Upper lobe of left lung (tissue), 6 donors: ENCODE measurements around the gene RNF215. TPM values are rescaled to one million over a fixed set of nuclear protein-coding genes. Genes with fewer than 3 reads are reported as not detected.

Experiments used
- ATAC-seq, 2 donors: fragments of 200-7000 bp; cut with Tn5 transposase; one replicate each; pipeline ENCODE4 v1.9.1; 2022; ENCODE audit warnings: mild to moderate bottlenecking in 2 of 2, moderate library complexity in 2 of 2; ENCODE audit not compliant: low FRiP score in 2 of 2
- DNase-seq, 2 donors: peaks; one replicate each; pipeline ENCODE4 v3.0.0-alpha.2; 2019 to 2020
- H3K27ac ChIP-seq, 4 donors: fragments of 200-600 bp; sonication (generic); one replicate each; pipeline ENCODE4 v1.5.1; 2016 to 2019
- H3K27me3 ChIP-seq, 4 donors: fragments of 200-600 bp; sonication (generic); one replicate each; pipeline ENCODE4 v1.5.1; 2017 to 2019
- H3K36me3 ChIP-seq, 4 donors: fragments of 200-600 bp; sonication (generic); one replicate each; pipeline ENCODE4 v1.5.1; 2016 to 2019
- H3K4me1 ChIP-seq, 4 donors: fragments of 200-600 bp; sonication (generic); one replicate each; pipeline ENCODE4 v1.5.1; 2018 to 2019
- H3K4me3 ChIP-seq, 4 donors: fragments of 200-600 bp; sonication (generic); one replicate each; pipeline ENCODE4 v1.5.1; 2017 to 2019; ENCODE audit warnings: mild to moderate bottlenecking in 2 of 4, moderate library complexity in 1 of 4
- H3K9me3 ChIP-seq, 4 donors: fragments of 200-600 bp; sonication (generic); one replicate each; pipeline ENCODE4 v1.5.1; 2018 to 2019
- EP300 ChIP-seq, 4 donors: sonication (generic); formaldehyde crosslinking; IDR thresholded peaks; one replicate each; pipeline ENCODE4 v1.5.1; 2017; ENCODE audit warnings: antibody characterized with exemption in 4 of 4, control low read depth in 2 of 4
- POLR2A ChIP-seq, 4 donors: fragments of 450-650 bp; IDR thresholded peaks; one replicate each; pipeline ENCODE4 v1.5.1; 2016 to 2017; ENCODE audit warnings: antibody characterized with exemption in 4 of 4, mild to moderate bottlenecking in 2 of 4
- POLR2AphosphoS5 ChIP-seq, 2 donors: sonication (generic); formaldehyde crosslinking; IDR thresholded peaks; one replicate each; pipeline ENCODE4 v1.5.1; 2017; ENCODE audit warnings: antibody characterized with exemption in 2 of 2
- WGBS, 2 donors: methylation state at CpG; one replicate each; pipeline ENCODE4 v1.1.5; 2017 to 2018; 5-methylcytosine and 5-hydroxymethylcytosine counted together
- total RNA-seq, 6 donors: library from RNA; depleted of rRNA in 4 of 6; stranded (reverse); fragments of >200 nt in 4 of 6; gene quantifications; one replicate each; pipeline versions ENCODE4 v1.1.0 to v1.2.1, GENCODE V29; 2016 to 2021
- TF ChIP-seq, protein P1 (sequence below), 6 experiments: fragments of 450-650 bp in 4 of 6; fragments of 200-600 bp in 2 of 6; sonication (generic) in 2 of 6; IDR thresholded peaks; one replicate each; pipeline ENCODE4 v1.5.1; 2016 to 2019; ENCODE audit warnings: antibody characterized with exemption in 6 of 6
- donor health status: DM: no; HTN: no; CAD: no; lungs with moderate emphysema.
- donor health status: DM: no; HTN: yes; CAD: no; lungs with severe emphysema.

The RNF215 gene
- total RNA-seq, 6 donors from 2014 or later: 9.3 to 30.3 (median 16.5) TPM

DNA sequence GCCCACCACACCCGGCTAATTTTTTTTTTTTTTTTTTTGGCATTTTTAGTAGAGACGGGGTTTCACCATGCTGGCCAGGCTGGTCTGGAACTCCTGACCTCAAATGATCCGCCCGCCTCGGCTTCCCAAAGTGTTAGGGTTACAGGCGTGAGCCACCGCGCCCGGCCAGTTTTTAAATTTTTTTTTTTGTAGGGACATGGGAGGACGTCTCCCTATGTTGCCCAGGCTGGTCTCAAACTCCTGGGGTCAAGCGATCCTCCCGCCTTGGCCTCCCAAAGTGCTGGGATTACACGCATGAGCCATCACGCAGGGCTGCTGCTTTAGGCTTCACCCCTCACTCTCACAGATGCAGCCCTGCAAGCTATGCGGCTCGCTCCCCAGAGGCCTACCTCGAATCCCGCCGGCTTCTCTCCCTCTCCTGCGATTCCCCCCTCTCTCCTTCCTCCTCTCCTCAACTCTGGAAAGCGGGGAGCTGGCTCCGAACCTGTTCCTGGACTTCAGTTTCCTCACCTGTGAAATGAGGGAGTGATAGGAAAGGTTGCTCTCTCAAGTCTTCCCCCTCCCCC, 29.5 kb downstream of the RNF215 start:
- ATAC-seq: no peak
- 68 to 71% methylated on average over 22 of the region's 22 CpGs for WGBS, 2 donors
- peak in 1 of 2 donors; percentile 8 for DNase-seq
- no peaks in the 10 kb centered on the region for H3K9me3 ChIP-seq
- peaks cover 30 to 41% (median 35%) of the 10 kb centered on the region in 4 donors for H3K4me1 ChIP-seq
- TF ChIP-seq POLR2AphosphoS5 (IDR thresholded peaks at IDR 0.05): no peak
- TF ChIP-seq POLR2A (IDR thresholded peaks at IDR 0.05): no peak
- TF ChIP-seq, protein P1, sequence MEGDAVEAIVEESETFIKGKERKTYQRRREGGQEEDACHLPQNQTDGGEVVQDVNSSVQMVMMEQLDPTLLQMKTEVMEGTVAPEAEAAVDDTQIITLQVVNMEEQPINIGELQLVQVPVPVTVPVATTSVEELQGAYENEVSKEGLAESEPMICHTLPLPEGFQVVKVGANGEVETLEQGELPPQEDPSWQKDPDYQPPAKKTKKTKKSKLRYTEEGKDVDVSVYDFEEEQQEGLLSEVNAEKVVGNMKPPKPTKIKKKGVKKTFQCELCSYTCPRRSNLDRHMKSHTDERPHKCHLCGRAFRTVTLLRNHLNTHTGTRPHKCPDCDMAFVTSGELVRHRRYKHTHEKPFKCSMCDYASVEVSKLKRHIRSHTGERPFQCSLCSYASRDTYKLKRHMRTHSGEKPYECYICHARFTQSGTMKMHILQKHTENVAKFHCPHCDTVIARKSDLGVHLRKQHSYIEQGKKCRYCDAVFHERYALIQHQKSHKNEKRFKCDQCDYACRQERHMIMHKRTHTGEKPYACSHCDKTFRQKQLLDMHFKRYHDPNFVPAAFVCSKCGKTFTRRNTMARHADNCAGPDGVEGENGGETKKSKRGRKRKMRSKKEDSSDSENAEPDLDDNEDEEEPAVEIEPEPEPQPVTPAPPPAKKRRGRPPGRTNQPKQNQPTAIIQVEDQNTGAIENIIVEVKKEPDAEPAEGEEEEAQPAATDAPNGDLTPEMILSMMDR (IDR thresholded peaks at IDR 0.05): no peak
- no peak for TF ChIP-seq EP300 (IDR thresholded peaks at IDR 0.05)
- H3K27ac ChIP-seq: no peak overlapping the region
- peaks cover 0 to 7% (median 3%) of the 10 kb centered on the region in 4 donors for H3K36me3 ChIP-seq
- H3K4me3 ChIP-seq: peak overlapping the region in 3 of 4 donors; percentile 73 to 83 (median 80)
- H3K27me3 ChIP-seq: no peaks in the 10 kb centered on the region

DNA sequence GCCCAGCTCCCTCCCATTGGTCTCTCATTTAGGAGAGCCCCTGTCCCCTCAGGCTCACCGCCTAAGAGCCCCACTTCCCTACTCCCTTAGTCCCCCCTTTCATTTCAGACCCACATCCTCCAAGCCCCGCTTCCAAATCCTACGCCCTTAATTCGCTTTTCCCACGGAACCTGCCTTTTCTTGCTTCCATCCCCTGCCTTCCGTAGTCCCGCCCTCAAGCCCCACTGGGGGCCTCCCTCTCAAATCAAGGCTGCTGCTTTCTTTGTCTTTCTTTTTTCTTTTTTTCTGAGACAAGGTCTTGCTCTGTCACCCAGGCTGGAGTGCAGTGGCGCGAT, 30.0 kb downstream of the RNF215 start:
- Histone ChIP-seq H3K4me1 (peaks cover 30 to 44% (median 35%) of the 10 kb centered on the region in 4 donors), H3K4me3 (peak overlapping the region; percentile 35 to 83 (median 76)), H3K27me3 (no peaks in the 10 kb centered on the region), H3K36me3 (peaks cover 4 to 12% (median 9%) of the 10 kb centered on the region in 4 donors), H3K27ac (peak overlapping the region; percentile 95 to 99 (median 98)), H3K9me3 (no peaks in the 10 kb centered on the region)
- DNase-seq (no peak), ATAC-seq (peak in 1 of 2 donors; percentile 28)
- no peak for TF ChIP-seq POLR2AphosphoS5 (IDR thresholded peaks at IDR 0.05)
- no peak for TF ChIP-seq POLR2A (IDR thresholded peaks at IDR 0.05)
- no peak for TF ChIP-seq EP300 (IDR thresholded peaks at IDR 0.05)
- TF ChIP-seq, protein P1 (IDR thresholded peaks at IDR 0.05): no peak
- WGBS, 2 donors: 2 to 4% methylated on average over 9 of the region's 9 CpGs

DNA sequence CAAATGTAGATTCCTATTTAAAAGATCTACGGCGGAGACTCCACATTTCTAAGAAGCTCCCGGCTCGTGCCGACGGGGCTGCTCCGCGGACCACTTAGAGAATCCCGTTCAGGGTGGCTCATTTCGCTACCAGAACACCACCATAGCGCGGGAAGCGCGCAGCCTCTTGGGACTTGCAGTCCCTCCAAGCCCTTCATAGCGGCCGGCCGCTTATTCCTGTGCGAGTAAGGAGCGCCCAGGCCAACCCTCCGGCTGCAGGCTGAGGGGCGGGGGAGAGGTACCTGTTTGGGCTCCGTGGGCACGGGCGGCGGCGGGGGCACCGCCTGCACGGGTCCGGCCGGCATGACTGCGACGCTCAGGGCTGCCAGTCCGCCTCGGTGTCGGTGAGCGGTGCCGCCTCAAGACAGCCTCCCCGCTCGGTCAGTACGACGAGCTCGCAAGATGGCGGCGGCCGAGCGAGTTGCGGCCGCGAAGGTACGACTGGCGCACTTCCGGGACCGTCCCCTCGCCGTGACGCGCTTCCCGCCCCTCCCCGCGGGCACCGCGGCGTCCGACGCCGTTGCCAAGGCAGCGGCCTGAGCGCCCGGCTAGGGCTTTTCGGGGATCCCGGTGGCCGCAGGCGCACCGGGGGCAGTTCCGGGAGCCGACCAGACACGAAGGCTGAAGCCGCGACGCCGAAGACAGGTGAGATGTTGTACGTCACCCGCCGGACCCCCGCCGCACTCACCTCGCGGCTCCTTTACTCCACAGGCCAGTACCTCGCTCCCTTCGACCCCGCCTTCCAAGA, 30.6 kb downstream of the RNF215 start, which contains the start of the genes CCDC157 and SF3A1:
TSS of gene CCDC157 (plus strand) at position 559 of the 787 bp plus-strand sequence. CDS start 8,994 bp downstream, outside the sequence.
TSS of gene SF3A1 (minus strand) at position 446 of the 787 bp plus-strand sequence. CDS start at position 344, 102 bp downstream.
- 0 to 1% methylated on average over 43 to 44 of the region's 91 CpGs for WGBS, 2 donors
- TF ChIP-seq POLR2AphosphoS5 (IDR thresholded peaks at IDR 0.05) (peak; percentile 97 to 99), POLR2A (IDR thresholded peaks at IDR 0.05) (peak; percentile 73 to 97 (median 92)), EP300 (IDR thresholded peaks at IDR 0.05) (peak in 1 of 4 donors; percentile 64)
- TF ChIP-seq, protein P1 (IDR thresholded peaks at IDR 0.05): peak in 4 of 6 experiments; percentile 24 to 58 (median 39)
- H3K4me3 ChIP-seq: peak within 1 kb of the TSS; percentile 61 to 83 (median 76)
- peak within 1 kb of the TSS; percentile 95 to 99 (median 98) for H3K27ac ChIP-seq
- no peaks in the 10 kb centered on the region for H3K27me3 ChIP-seq
- DNase-seq (peak; percentile 96 to 99), ATAC-seq (peak; percentile 95 to 99)
- peaks cover 10 to 18% (median 14%) of the 10 kb centered on the region in 4 donors for H3K36me3 ChIP-seq
- no peaks in the 10 kb centered on the region for H3K9me3 ChIP-seq
- H3K4me1 ChIP-seq: peaks cover 30 to 47% (median 35%) of the 10 kb centered on the region in 4 donors

DNA sequence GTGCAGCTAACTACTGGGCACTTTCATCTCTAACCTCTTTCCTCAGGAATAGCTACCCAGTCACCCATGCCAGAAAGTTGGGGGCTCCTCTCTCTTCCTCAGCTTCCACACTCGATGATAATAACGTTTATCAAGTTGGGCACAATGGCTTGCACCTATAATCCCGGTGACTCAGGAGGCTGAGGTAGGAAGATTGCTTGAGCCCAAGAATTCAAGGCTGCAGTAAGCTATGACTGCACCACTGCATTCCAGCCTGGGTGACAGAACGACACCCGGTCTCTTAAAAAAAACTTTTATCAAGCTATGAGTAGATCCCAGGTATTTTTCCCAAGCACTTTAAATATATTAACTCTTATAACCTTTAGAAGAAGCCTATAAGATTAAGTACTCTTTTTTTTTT, 32.6 kb downstream of the RNF215 start:
- H3K4me1 ChIP-seq: peaks cover 30 to 51% (median 38%) of the 10 kb centered on the region in 4 donors

More for the DNA sequence above, 32.6 kb downstream of the RNF215 start:
- H3K36me3 ChIP-seq: peaks cover 10 to 38% (median 31%) of the 10 kb centered on the region in 4 donors
- ATAC-seq (no peak), DNase-seq (no peak)
- TF ChIP-seq EP300 (IDR thresholded peaks at IDR 0.05) (no peak), POLR2A (IDR thresholded peaks at IDR 0.05) (no peak), POLR2AphosphoS5 (IDR thresholded peaks at IDR 0.05) (no peak)
- TF ChIP-seq, protein P1 (IDR thresholded peaks at IDR 0.05): no peak
- no peaks in the 10 kb centered on the region for H3K27me3 ChIP-seq
- H3K27ac ChIP-seq: peak overlapping the region in 3 of 4 donors; percentile 23 to 98 (median 48)
- WGBS, 2 donors: 64 to 65% methylated on average over 5 of the region's 5 CpGs
- H3K9me3 ChIP-seq: no peaks in the 10 kb centered on the region
- H3K4me3 ChIP-seq: peak overlapping the region in 1 of 4 donors; percentile 80
